T-helper 2 cell treated with Interferon-gamma antibody and Interleukin-4, amounts not matched to agents 5 μg/mL and 100 μg/mL, for 36 hours (primary cell): ENCODE results near the gene EVA1B.
A peak's percentile ranks its signal among the peaks of the same experiment; 100 is the strongest.

Experiments used
- DNase-seq: peaks from one replicate; pipeline ENCODE4 v3.0.0; 2021; ENCODE audit warnings: low spot score
- H3K27ac Mint-ChIP-seq: one replicate; pipeline ENCODE4 v1.8.0; 2021; ENCODE audit warnings: mild to moderate bottlenecking, mixed read lengths
- H3K27me3 Mint-ChIP-seq: one replicate; pipeline ENCODE4 v1.8.0; 2021; ENCODE audit warnings: low read depth, mixed read lengths
- H3K36me3 Mint-ChIP-seq: one replicate; pipeline ENCODE4 v1.8.0; 2021; ENCODE audit warnings: low read depth, mixed read lengths
- H3K4me1 Mint-ChIP-seq: one replicate; pipeline ENCODE4 v1.8.0; 2021; ENCODE audit warnings: low read depth, mixed read lengths
- H3K4me3 Mint-ChIP-seq: one replicate; pipeline ENCODE4 v1.8.0; 2022; ENCODE audit warnings: mild to moderate bottlenecking, moderate library complexity, mixed read lengths
- H3K9me3 Mint-ChIP-seq: one replicate; pipeline ENCODE4 v1.8.0; 2021; ENCODE audit warnings: mixed read lengths

Gene EVA1B

GRCh38 chr1:36352910-36353878, 29.7 kb upstream of the EVA1B start:
- no peak for DNase-seq
- Mint-ChIP-seq H3K4me1 (peaks cover 11% of the 10 kb centered on the region), H3K27ac (no peak overlapping the region), H3K36me3 (peaks cover 38% of the 10 kb centered on the region), H3K27me3 (no peaks in the 10 kb centered on the region), H3K9me3 (no peaks in the 10 kb centered on the region), H3K4me3 (no peak overlapping the region)

- Mint-ChIP-seq H3K27me3 (no peaks in the 10 kb centered on the region), H3K4me1 (peaks cover 11% of the 10 kb centered on the region), H3K4me3 (no peak overlapping the region), H3K36me3 (peaks cover 40% of the 10 kb centered on the region), H3K9me3 (no peaks in the 10 kb centered on the region), H3K27ac (no peak overlapping the region)
- no peak for DNase-seq
Observed at GRCh38 chr1:36352125-36352909, 28.9 kb upstream of the EVA1B start.

GRCh38 chr1:36351227-36351977, 28.0 kb upstream of the EVA1B start:
- Mint-ChIP-seq H3K9me3 (no peaks in the 10 kb centered on the region), H3K36me3 (peaks cover 41% of the 10 kb centered on the region), H3K27me3 (no peaks in the 10 kb centered on the region), H3K4me3 (no peak overlapping the region), H3K4me1 (peaks cover 11% of the 10 kb centered on the region), H3K27ac (no peak overlapping the region)
- DNase-seq = no peak

GRCh38 chr1:36350659-36351226, 27.3 kb upstream of the EVA1B start:
- H3K27ac Mint-ChIP-seq = no peak overlapping the region
- H3K36me3 Mint-ChIP-seq = peaks cover 38% of the 10 kb centered on the region
- H3K9me3 Mint-ChIP-seq = no peaks in the 10 kb centered on the region
- no peaks in the 10 kb centered on the region for H3K27me3 Mint-ChIP-seq
- peak; percentile 12 for DNase-seq
- peaks cover 11% of the 10 kb centered on the region for H3K4me1 Mint-ChIP-seq
- H3K4me3 Mint-ChIP-seq = peak overlapping the region; percentile 15

GRCh38 chr1:36349839-36350238, 26.4 kb upstream of the EVA1B start:
- peaks cover 39% of the 10 kb centered on the region for H3K36me3 Mint-ChIP-seq
- no peak for DNase-seq
- H3K4me3 Mint-ChIP-seq = no peak overlapping the region
- no peaks in the 10 kb centered on the region for H3K9me3 Mint-ChIP-seq
- no peaks in the 10 kb centered on the region for H3K27me3 Mint-ChIP-seq
- H3K4me1 Mint-ChIP-seq = peaks cover 11% of the 10 kb centered on the region
- H3K27ac Mint-ChIP-seq = no peak overlapping the region

- Mint-ChIP-seq H3K36me3 (peaks cover 39% of the 10 kb centered on the region), H3K4me3 (no peak overlapping the region), H3K4me1 (peaks cover 11% of the 10 kb centered on the region), H3K27ac (no peak overlapping the region), H3K9me3 (no peaks in the 10 kb centered on the region), H3K27me3 (no peaks in the 10 kb centered on the region)
- DNase-seq = no peak
Observed at GRCh38 chr1:36349241-36349671, 25.8 kb upstream of the EVA1B start.

- Mint-ChIP-seq H3K4me1 (peaks cover 11% of the 10 kb centered on the region), H3K27me3 (no peaks in the 10 kb centered on the region), H3K36me3 (peaks cover 31% of the 10 kb centered on the region), H3K4me3 (no peak overlapping the region), H3K9me3 (no peaks in the 10 kb centered on the region), H3K27ac (peak overlapping the region; percentile 10)
- no peak for DNase-seq
Observed at GRCh38 chr1:36346741-36347370, 23.4 kb upstream of the EVA1B start.

GRCh38 chr1:36345353-36345752, 21.9 kb upstream of the EVA1B start:
- H3K4me3 Mint-ChIP-seq = no peak overlapping the region
- DNase-seq = no peak
- H3K36me3 Mint-ChIP-seq = peaks cover 36% of the 10 kb centered on the region
- H3K27me3 Mint-ChIP-seq = no peaks in the 10 kb centered on the region
- peaks cover 2% of the 10 kb centered on the region for H3K4me1 Mint-ChIP-seq
- H3K9me3 Mint-ChIP-seq = no peaks in the 10 kb centered on the region
- no peak overlapping the region for H3K27ac Mint-ChIP-seq

GRCh38 chr1:36344395-36344680, 20.9 kb upstream of the EVA1B start:
- Mint-ChIP-seq H3K4me3 (no peak overlapping the region), H3K36me3 (peaks cover 33% of the 10 kb centered on the region), H3K4me1 (no peaks in the 10 kb centered on the region), H3K9me3 (no peaks in the 10 kb centered on the region), H3K27me3 (no peaks in the 10 kb centered on the region), H3K27ac (no peak overlapping the region)
- DNase-seq = no peak

GRCh38 chr1:36343651-36344394, 20.4 kb upstream of the EVA1B start:
- no peak for DNase-seq
- Mint-ChIP-seq H3K4me3 (no peak overlapping the region), H3K36me3 (peaks cover 33% of the 10 kb centered on the region), H3K4me1 (peaks cover 3% of the 10 kb centered on the region), H3K9me3 (no peaks in the 10 kb centered on the region), H3K27ac (no peak overlapping the region), H3K27me3 (no peaks in the 10 kb centered on the region)

GRCh38 chr1:36342426-36343185, 19.2 kb upstream of the EVA1B start:
- H3K36me3 Mint-ChIP-seq = peaks cover 24% of the 10 kb centered on the region
- peak; percentile 27 for DNase-seq
- H3K4me1 Mint-ChIP-seq = peaks cover 8% of the 10 kb centered on the region
- H3K27me3 Mint-ChIP-seq = no peaks in the 10 kb centered on the region
- no peaks in the 10 kb centered on the region for H3K9me3 Mint-ChIP-seq
- H3K27ac Mint-ChIP-seq = peak overlapping the region; percentile 20
- H3K4me3 Mint-ChIP-seq = no peak overlapping the region

- Mint-ChIP-seq H3K36me3 (peaks cover 17% of the 10 kb centered on the region), H3K4me1 (peaks cover 8% of the 10 kb centered on the region), H3K9me3 (no peaks in the 10 kb centered on the region), H3K27me3 (no peaks in the 10 kb centered on the region), H3K27ac (no peak overlapping the region), H3K4me3 (no peak overlapping the region)
- DNase-seq = no peak
Observed at GRCh38 chr1:36341626-36342320, 18.3 kb upstream of the EVA1B start.
